GM12875 (cell line): Measurements from ENCODE around the gene CHMP2A.

Experiments used
- H3K4me3 ChIP-seq: one replicate; pipeline ENCODE4 v1.5.1; 2011; ENCODE audit warnings: low read depth, low read length, control low read depth
- TF ChIP-seq, protein P1 (sequence below): IDR thresholded peaks from 2 replicates; pipeline ENCODE4 v1.5.1; 2011; ENCODE audit warnings: low read depth, mild to moderate bottlenecking, control low read depth, inconsistent platforms, low read length, moderate library complexity, borderline replicate concordance; ENCODE audit not compliant: insufficient read depth

The CHMP2A gene

DNA sequence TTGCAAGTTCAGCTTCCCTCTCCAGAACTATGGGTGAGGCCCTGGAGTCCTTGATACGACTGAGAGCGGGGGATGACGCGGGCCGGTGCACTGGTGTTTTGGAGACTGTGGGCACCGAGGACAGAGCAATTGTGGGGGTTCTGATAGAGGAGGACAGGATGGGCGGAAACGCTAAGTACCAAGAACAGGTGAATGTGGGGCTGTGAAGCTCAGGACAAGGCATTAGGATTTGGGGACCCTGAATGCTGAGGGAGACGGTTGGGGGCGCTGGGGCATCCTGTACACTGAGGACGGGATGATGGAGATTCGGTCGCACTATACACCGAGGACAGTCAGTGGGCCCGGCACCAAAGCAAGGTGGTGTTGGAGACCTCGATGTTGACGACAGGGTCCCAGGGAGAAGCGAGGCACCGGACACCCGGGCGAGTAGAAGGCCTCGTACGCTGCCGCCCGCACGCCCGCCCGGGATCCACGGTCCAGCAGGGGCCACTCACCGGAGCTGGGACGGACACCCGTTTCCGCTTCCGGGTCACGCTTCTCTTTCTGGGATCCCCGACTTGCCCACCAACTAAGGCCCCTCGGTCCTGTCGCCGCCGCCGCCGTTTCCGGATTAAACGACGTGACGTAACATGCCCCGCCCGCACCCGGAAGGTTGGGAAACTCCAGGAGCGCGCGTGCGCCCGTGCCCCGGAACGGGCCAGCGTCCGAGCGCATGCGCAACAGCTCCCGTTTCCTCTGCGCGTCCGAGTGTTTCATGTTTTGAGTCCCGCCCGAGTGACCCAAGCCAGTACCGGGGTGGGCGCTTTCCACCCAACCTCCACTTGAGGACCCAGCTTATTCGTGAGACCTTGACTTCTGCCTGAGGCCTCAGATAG lies at the start of gene CHMP2A:
CHMP2A (minus strand) TSS at position 612 of the 875 bp plus-strand sequence. CDS start 893 bp downstream, outside the sequence.
- peak within 1 kb of the TSS; percentile 79 for H3K4me3 ChIP-seq
- TF ChIP-seq, protein P1, sequence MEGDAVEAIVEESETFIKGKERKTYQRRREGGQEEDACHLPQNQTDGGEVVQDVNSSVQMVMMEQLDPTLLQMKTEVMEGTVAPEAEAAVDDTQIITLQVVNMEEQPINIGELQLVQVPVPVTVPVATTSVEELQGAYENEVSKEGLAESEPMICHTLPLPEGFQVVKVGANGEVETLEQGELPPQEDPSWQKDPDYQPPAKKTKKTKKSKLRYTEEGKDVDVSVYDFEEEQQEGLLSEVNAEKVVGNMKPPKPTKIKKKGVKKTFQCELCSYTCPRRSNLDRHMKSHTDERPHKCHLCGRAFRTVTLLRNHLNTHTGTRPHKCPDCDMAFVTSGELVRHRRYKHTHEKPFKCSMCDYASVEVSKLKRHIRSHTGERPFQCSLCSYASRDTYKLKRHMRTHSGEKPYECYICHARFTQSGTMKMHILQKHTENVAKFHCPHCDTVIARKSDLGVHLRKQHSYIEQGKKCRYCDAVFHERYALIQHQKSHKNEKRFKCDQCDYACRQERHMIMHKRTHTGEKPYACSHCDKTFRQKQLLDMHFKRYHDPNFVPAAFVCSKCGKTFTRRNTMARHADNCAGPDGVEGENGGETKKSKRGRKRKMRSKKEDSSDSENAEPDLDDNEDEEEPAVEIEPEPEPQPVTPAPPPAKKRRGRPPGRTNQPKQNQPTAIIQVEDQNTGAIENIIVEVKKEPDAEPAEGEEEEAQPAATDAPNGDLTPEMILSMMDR: no peak

DNA sequence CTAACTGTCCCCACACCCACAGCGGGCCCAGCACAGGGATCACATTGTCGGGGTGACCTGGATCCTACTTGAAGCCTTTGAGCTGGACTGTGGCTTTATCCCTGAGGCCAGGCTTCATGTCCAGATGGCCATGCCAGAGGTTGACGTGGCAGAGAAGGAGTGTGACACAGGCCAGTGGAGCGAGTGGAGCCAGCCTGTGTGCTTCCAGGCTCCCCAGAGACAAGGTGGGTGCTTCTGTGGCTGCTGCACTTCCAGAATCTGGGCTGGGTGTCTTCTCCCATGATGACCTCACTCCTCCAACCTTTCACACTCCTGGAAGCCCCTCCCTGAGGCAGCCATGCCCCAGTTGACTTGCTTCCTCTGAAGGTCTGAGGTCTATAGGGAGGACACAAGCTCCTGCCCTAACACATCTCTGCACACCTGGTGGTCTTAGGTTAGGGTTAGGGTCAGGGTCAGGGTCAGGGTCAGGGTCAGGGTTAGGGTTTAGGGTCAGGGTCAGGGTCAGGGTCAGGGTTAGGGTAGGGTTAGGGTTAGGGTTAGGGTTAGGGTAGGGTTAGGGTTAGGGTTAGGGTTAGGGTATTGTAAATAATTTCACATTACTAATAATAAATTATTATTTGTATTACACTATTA lies 31.3 kb upstream of the CHMP2A start:
- TF ChIP-seq, protein P1: no peak
- no peak overlapping the region for H3K4me3 ChIP-seq

DNA sequence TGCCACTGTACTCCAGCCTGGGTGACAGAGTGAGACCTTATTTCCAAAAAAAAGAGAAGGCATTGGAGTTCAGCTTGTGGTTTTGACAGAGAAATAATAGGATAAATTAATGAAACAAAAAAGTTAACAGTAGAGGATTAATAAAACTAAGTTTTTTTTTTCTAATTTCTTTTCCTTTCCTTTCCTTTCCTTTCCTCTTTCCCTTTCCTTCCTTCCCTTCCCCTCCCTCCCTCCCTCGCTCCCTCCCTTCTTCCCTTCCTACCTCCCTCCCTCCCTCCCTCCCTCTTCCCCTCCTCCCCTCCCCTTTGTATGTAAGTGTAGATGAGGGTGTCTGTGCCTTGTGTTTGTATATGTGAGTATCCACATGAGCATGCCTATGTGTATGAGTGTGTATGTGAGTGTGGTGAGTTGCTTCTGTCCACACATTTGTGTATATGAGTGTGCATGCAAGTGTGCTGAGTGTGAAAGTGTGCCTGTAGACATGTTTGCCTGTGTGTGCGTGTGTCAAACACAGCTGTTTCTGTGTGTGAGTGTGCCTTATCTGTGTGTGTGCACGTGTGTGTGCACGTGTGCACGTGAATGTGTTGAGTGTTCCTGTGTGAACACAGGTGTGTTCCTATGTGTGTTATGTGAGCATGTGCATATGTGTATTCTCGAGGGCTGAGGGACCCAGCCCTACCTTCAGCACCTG lies 30.7 kb upstream of the CHMP2A start:
- no peak overlapping the region for H3K4me3 ChIP-seq
- TF ChIP-seq, protein P1: no peak

DNA sequence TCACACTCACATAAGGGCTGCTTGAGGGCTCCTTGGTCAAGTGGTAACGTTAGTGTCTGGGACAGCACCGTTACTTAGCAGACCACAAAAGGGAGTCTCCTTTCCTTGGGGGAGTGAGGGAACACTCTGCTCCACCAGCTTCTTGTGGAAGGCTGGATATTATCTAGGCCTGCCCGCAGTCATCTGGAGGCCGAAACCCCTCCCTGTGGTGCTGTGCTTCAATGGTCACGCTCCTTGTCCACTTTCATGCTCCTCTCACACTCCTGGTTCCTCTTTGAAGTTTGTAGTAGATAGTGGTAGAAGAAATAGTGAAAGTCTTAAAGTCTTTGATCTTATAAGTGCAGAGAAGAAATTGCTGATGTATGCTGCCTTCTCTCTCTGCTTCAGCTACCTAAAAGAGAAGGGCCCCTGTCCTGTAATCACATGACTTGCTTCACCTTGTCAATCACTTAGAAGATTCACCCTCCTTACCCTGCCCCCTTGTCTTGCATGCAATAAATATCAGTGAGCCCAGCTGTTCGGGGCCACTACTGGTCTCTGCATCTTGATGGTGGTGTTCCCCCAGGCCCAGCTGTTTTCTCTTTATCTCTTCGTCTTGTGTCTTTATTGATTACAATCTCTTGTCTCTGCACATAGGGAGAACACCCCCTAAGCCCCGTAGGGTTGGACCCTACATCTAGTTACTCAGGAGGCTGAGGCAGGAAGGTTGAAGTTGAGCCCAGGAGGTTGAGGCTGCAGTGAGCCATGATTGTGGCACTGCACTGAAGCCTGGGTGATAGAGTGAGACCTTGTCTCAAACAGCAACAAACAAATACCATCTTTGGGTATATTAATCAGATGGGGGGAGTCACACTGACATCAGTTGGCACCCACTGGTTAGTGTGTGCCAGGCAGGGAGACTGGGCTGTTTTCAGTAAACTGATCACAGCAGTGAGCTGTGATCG lies 29.9 kb upstream of the CHMP2A start:
- TF ChIP-seq, protein P1: no peak
- H3K4me3 ChIP-seq: no peak overlapping the region

DNA sequence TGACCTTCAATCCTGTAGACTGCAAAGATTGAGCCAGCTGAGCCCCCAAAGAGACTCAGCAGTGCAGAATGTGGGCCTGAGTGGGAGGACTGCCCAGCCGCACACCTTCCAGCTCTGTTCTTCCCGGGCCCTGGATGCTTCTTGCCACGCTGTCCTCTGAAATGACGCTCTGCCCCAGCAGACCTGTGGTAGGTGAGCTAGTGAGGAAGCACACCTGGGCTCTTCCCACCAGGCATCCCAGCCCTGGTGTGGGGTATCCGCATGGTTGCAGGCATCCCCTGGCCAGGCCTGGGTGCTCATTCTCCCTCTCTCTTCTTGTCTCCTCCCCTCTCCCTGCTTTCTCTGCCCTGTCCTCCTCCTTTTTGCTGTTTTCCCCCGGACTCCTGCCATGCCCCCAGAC lies 28.1 kb upstream of the CHMP2A start:
- no peak overlapping the region for H3K4me3 ChIP-seq
- TF ChIP-seq, protein P1: no peak

DNA sequence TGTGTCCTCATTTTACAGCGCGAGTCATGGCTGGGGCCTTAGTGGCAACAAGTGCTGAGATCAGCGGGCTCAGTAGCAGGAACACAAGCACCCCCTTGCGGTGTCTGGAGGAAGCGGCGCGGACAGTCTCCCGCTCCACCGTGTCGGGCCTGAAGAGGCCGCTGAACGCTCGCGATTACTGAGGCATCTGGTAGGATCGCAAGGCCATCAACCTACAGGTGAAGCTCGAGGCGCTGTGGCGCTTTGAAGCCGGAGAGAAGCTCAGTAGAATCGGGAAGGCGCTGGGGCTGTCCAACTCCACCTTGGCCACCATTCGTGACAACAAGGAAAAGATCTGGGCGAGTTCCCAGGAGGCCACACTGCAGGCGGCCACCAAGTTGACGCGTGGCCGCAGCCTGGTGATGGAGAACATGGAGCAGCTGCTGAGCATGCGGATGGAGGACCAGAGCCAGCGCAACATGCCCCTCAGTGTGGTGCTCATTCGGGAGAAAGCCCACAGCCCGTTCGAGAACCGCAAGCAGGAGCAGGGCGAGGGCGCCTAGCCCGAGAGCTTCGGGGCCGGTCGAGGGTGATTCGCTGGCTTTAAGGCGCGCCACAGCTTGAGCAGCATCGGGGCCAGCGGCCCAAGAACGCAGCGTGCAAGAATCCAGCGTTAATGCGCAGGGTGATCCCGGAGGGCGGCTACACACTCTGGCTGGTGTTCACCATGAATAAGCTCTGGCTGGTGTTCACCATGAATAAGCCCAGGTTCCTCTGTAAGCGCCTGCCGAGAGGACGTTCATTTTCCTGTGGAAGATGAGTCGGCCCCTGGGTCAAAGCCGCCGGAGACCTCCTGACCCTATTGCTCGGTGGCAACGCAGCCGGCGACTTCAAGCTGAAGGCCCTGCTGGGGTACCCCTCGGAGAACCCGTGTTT lies 26.6 kb upstream of the CHMP2A start:
- H3K4me3 ChIP-seq: no peak overlapping the region
- TF ChIP-seq, protein P1: peak; percentile 96
